IPS-15b (cell line): ENCODE measurements around the gene SULT2B1.
"Not testable (repeated sequence)": the region's sequence is repeated elsewhere in the genome, so short reads cannot be mapped to it uniquely, and the experiment has no call there.

ENCODE experiments used
- H3K27me3 ChIP-seq: one replicate; pipeline ENCODE4 v1.6.1; 2013; ENCODE audit warnings: low read length; ENCODE audit not compliant: control insufficient read depth, insufficient read depth
- H3K36me3 ChIP-seq: one replicate; pipeline ENCODE4 v1.6.1; 2013; ENCODE audit warnings: low read length; ENCODE audit not compliant: control insufficient read depth, insufficient read depth
- H3K4me1 ChIP-seq: one replicate; pipeline ENCODE4 v1.6.1; 2013; ENCODE audit warnings: mild to moderate bottlenecking, low read length; ENCODE audit not compliant: control insufficient read depth, insufficient read depth
- H3K4me3 ChIP-seq: one replicate; pipeline ENCODE4 v1.5.1; 2013; ENCODE audit warnings: low read depth, low read length
- H3K9ac ChIP-seq: one replicate; pipeline ENCODE4 v1.6.1; 2013; ENCODE audit warnings: low read depth, mild to moderate bottlenecking, low read length
- H3K9me3 ChIP-seq: one replicate; pipeline ENCODE4 v1.6.1; 2013; ENCODE audit warnings: mild to moderate bottlenecking, low read length; ENCODE audit not compliant: control insufficient read depth, insufficient read depth

The SULT2B1 gene

DNA sequence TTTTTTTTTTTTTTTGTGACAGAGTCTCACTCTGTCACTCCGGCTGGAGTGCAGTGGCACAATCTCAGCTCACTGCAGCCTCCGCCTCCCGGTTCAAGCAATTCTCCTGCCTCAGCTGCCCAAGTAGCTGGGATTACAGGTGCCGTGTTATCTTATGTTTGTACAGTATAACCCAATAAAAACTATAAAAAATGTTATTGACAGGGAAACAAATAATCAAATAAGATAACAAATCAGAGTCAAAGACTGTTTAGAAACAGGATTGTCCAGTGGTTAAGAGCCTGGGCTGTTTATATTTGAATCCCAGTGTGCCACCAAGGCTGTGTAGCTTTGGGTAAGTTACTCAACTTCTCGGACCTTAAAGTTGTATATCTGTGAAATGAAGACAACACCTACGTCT lies 21.2 kb upstream of the SULT2B1 start:
- no peaks in the 10 kb centered on the region for H3K36me3 ChIP-seq
- peaks cover 2% of the 10 kb centered on the region for H3K4me1 ChIP-seq
- H3K27me3 ChIP-seq, result no peaks in the 10 kb centered on the region
- H3K9ac ChIP-seq, result no peak overlapping the region
- H3K4me3 ChIP-seq, result no peak overlapping the region
- H3K9me3 ChIP-seq, result no peaks in the 10 kb centered on the region

DNA sequence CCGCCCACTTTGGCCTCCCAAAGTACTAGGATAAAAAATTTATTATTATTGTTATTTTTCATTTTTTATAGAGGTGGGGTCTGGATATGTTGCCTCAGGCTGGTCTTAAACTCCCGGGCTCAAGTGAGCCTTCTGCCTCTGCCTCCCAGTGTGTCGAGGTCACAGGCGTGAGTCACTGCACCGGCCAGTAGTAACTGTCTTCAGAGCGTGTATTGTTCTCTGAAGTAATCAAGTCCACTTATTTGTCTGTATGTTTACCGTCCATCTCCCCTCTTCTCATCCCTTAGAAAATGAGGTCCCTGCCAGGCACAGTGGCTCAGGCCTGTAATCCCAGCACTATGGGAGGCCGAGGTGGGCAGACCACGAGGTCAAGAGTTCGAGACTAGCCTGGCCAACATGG lies 18.2 kb upstream of the SULT2B1 start:
- no peaks in the 10 kb centered on the region for H3K9me3 ChIP-seq
- no peak overlapping the region for H3K9ac ChIP-seq
- no peaks in the 10 kb centered on the region for H3K36me3 ChIP-seq
- H3K4me3 ChIP-seq, result no peak overlapping the region
- H3K27me3 ChIP-seq, result no peaks in the 10 kb centered on the region
- H3K4me1 ChIP-seq, result peaks cover 2% of the 10 kb centered on the region

DNA sequence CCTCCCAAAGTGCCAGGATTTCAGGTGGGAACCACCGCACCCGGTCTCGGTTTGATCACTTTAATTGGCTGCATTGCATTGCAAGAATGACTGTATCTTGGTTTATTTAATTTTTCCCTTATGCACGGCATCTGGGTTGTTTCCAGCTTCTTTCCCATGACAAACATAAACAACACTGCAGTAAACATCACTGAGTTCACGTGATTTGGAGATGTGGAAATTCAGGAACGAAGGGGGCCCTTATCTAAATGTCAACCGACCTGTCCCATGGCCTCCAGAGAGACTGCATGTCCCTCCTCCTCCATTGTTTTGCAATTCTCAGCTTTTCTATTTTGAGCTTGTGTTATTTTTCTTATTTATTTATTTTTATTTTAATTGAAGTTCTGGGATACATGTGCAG lies 14.4 kb upstream of the SULT2B1 start:
- H3K4me3 ChIP-seq, result no peak overlapping the region
- no peaks in the 10 kb centered on the region for H3K4me1 ChIP-seq
- H3K9ac ChIP-seq, result no peak overlapping the region
- no peaks in the 10 kb centered on the region for H3K9me3 ChIP-seq
- H3K36me3 ChIP-seq, result no peaks in the 10 kb centered on the region
- H3K27me3 ChIP-seq, result no peaks in the 10 kb centered on the region

DNA sequence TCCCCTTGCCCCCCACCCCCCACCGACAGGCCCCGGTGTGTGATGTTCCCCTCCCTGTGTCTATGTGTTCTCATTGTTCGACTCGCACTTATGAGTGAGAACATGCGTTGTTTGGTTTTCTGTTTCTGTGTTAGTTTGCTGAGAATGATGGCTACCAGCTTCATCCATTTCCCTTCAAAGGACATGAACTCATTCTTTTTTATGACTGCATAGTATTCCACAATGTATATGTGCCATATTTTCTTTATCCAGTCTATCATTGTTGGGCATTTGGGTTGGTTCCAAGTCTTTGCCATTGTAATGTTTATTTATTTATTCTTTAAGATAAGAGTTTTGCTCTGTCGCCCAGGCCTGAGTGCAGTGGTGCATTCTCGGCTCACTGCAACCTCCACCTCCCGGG lies 13.9 kb upstream of the SULT2B1 start:
- not testable (repeated sequence) for H3K4me1 ChIP-seq, H3K4me3 ChIP-seq, H3K9ac ChIP-seq, H3K36me3 ChIP-seq, H3K9me3 ChIP-seq, H3K27me3 ChIP-seq

DNA sequence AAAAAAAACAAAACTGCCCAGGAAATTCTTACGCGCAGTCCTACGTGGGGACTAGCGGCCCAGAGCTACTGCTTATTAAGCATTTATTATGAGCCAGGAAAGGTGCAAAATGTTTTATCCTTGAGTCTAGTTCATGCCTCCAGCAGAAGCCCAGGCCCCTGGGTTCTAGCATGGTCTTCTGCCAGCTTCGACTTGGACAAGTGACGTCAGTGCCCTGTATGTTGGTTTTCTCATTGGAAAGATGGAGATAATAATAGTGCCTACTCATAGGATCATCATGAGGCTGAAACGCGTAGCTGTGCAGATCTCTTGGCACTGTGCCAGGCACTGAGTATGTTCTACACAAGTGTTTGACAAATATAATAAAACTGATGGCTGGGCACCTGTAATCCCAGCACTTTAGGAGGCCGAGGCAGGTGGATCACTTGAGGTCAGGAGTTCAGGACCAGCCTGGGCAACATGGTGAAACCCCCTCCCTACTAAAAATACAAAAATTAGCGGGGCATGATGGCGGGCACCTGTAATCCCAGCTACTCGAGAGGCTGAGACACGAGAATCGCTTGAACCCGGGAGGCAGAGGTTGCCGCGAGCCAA lies 12.4 kb upstream of the SULT2B1 start:
- Histone ChIP-seq H3K9ac (no peak overlapping the region), H3K36me3 (no peaks in the 10 kb centered on the region), H3K9me3 (no peaks in the 10 kb centered on the region), H3K27me3 (no peaks in the 10 kb centered on the region), H3K4me3 (no peak overlapping the region), H3K4me1 (no peaks in the 10 kb centered on the region)

DNA sequence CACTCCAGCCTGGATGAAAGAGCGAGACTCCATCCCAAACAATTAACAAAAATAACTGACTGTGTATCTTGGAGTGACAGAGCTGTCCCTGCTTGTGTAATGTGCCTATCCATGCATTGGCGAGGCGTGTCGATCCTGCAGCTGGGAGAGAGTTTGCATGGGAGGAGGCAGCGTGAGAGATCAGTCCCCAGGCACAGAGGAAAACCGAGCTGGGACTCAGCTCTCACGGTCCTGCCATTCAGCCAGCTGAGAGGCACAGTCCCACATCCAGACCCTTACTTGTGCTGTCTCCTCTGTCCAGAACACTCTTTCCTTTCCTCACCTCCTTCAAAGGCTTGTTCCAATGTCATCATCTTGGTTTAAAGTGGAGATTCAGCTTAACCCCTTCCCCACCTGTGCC lies 11.9 kb upstream of the SULT2B1 start:
- no peaks in the 10 kb centered on the region for H3K9me3 ChIP-seq
- no peaks in the 10 kb centered on the region for H3K36me3 ChIP-seq
- no peaks in the 10 kb centered on the region for H3K27me3 ChIP-seq
- no peak overlapping the region for H3K9ac ChIP-seq
- H3K4me1 ChIP-seq, result peaks cover under 1% of the 10 kb centered on the region
- no peak overlapping the region for H3K4me3 ChIP-seq

DNA sequence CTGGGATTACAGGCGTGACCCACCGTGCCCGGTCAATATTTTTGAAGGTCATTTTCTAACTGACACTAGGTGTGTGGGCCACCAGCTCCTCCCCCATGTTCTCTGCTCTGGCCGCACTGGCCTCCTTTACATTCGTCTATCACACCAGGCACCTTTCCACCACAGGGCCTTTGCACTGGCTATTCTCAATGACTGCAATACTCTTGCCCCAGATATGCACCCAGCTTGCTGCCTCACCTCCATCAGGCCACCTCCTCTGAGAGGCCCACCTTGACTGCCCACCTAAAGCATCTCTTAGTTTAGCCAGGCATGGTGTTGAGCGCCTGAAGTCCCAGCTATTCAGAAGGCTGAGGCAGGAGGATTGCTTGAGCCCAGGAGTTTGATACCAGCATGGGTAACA lies 10.2 kb upstream of the SULT2B1 start:
- Histone ChIP-seq H3K27me3 (no peaks in the 10 kb centered on the region), H3K36me3 (no peaks in the 10 kb centered on the region), H3K4me3 (no peak overlapping the region), H3K9me3 (no peaks in the 10 kb centered on the region), H3K4me1 (peaks cover 2% of the 10 kb centered on the region), H3K9ac (no peak overlapping the region)

DNA sequence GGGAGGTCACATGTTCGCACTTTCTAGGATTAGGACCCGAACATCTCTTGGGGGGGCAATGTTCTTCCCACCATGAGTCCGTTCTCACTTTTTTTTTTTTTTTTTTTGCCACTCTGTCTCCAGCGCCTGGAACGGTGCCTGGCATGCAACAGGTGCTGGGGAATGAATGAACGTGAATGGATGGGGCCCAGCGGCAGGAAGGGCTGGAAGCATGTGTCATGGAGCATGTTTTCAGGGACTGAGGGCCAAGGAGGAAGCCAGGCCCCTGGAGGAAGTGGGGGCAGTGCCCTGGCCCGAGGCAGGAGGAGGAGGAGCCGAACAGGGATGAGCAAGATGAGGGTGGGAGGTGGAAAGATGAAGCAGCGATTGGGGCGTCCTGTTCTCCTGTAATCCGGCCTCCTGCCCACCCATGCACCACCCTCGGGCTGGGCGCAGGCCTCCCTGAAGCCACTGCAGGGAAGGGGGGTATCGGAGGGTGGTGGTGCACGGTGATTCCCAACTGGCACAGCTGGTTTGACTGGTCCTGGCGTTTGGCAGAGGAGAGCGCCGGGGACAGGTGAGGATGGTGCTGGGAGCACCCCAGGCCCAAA lies 8.8 kb upstream of the SULT2B1 start:
- H3K4me3 ChIP-seq, result no peak overlapping the region
- peaks cover 2% of the 10 kb centered on the region for H3K4me1 ChIP-seq
- H3K36me3 ChIP-seq, result no peaks in the 10 kb centered on the region
- no peaks in the 10 kb centered on the region for H3K9me3 ChIP-seq
- H3K27me3 ChIP-seq, result no peaks in the 10 kb centered on the region
- H3K9ac ChIP-seq, result no peak overlapping the region

DNA sequence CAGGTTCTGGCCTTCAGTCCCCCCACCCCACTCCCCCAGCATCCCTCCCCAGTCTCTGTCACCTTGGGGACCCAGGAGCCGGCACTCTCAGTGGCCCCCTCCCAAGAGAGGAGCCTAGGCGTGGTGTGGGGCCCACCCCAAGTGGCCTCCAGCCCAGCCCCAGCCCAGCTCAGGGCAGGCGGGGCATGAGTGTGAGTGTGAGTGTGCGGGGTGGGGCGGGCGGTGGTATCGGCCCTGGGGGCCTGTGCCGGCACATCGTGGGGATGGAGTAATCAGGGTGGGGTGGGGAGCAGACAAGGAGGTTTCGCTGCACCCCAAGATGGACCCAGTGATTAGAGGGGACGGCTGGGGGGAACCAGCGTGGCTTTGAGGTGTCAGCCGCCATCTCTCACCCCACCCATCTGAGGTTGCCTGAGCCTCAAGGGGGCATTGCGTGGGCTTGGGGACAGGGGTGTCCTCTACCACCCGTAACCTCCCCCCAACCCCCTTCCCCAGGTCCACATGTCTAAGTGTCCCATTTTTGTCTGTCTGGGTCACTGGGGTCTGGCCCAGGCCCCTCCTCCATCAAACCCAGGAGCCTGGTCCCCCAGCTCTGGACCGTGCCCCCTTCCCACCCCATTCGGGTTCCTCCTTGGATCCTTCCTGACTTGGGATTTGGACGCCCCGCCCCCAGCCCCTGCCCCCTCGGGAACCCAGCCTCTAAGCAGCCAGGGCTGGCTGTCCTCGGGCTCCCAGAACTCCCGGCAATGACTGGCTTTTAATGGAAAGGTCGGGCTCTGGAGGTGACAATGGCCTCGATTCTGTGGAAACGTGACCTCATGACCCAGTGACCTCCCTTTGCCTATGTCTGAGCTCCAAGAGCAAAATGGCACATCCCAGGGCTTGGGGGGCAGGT lies 6.9 kb upstream of the SULT2B1 start:
- no peaks in the 10 kb centered on the region for H3K27me3 ChIP-seq
- H3K4me3 ChIP-seq, result no peak overlapping the region
- peaks cover 2% of the 10 kb centered on the region for H3K4me1 ChIP-seq
- H3K9ac ChIP-seq, result no peak overlapping the region
- no peaks in the 10 kb centered on the region for H3K36me3 ChIP-seq
- H3K9me3 ChIP-seq, result no peaks in the 10 kb centered on the region

DNA sequence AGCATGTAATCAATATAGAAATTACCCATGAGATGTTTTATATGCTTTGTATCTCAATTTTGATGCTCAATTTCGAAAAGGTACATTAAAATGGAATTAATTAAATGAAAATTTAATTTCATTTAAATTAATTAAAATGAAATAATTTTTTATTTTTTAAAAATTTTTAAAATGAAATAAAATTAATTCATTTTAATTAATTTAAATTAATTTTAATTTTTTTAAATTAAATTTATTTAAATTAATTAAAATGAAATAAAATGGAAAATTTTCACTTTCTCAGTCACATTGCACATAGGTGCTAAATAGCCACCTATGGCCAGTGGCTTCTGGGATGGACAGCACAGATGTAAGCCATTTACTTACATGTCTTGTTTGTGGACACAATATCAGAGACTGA lies 4.2 kb upstream of the SULT2B1 start:
- Histone ChIP-seq H3K9ac (no peak overlapping the region), H3K27me3 (no peaks in the 10 kb centered on the region), H3K9me3 (no peaks in the 10 kb centered on the region), H3K4me1 (peaks cover 2% of the 10 kb centered on the region), H3K36me3 (no peaks in the 10 kb centered on the region), H3K4me3 (no peak overlapping the region)

DNA sequence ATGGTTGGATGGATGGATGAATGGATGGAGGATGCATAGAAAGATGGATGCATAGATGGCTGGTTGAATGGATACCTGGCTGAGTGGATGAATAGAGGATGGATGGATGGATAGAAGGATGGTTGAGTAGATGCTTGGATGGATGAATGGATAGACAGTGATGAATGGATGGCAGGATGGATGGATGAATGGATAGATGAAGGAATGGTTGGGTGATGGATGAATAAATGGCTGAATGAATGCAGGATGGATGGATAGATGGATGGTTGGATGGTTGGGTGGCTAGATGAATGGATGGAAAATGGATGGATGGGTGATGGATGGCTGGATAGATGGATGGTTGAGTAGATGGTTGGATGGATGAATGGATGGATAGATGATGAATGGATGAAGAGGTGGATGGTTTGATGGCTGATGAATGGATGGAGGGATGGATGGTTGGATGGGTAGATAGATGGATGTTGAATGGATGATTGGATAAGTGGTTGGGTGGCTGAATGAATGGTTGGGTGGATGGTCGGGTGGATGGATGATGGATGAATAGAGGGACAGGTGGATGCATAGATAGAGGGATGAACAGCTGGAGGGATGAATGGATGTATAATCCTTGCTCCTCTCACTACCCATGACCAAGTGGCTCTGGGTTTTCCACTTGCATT lies 3.6 kb upstream of the SULT2B1 start:
- H3K4me3 ChIP-seq, result no peak overlapping the region
- no peak overlapping the region for H3K9ac ChIP-seq
- H3K36me3 ChIP-seq, result no peaks in the 10 kb centered on the region
- peaks cover 2% of the 10 kb centered on the region for H3K4me1 ChIP-seq
- no peaks in the 10 kb centered on the region for H3K27me3 ChIP-seq
- no peaks in the 10 kb centered on the region for H3K9me3 ChIP-seq
